Right lobe of liver (tissue), 6 donors: ENCODE data around the gene E2F8. TPM values are rescaled to one million over a fixed set of nuclear protein-coding genes. Genes with fewer than 3 reads are reported as not detected.

ENCODE experiments used
- ATAC-seq, 4 donors: fragments of 200-7000 bp; cut with Tn5 transposase; one replicate each; pipeline ENCODE4 v1.9.1; 2020; ENCODE audit warnings: mild to moderate bottlenecking in 4 of 4, moderate library complexity in 4 of 4
- DNase-seq, 3 donors: peaks; one replicate each; pipeline ENCODE4 v3.0.0-alpha.2; 2020
- H3K27ac ChIP-seq, 3 donors: fragments of 200-600 bp; one replicate each; pipeline ENCODE4 v1.8.0; 2022
- H3K27me3 ChIP-seq, 2 donors: fragments of 200-600 bp; one replicate each; pipeline ENCODE4 v1.8.0; 2022
- H3K36me3 ChIP-seq, 4 donors: fragments of 200-600 bp; sonication (generic) in 1 of 4; one replicate each; pipeline versions ENCODE4 v1.5.1 to v1.8.0; 2017 to 2022; ENCODE audit warnings: control low read depth in 1 of 4
- H3K4me1 ChIP-seq, 4 donors: fragments of 200-600 bp; sonication (generic) in 1 of 4; one replicate each; pipeline versions ENCODE4 v1.5.1 to v1.8.0; 2017 to 2022; ENCODE audit warnings: control low read depth in 1 of 4
- H3K4me3 ChIP-seq, 3 donors: fragments of 200-600 bp; one replicate each; pipeline ENCODE4 v1.8.0; 2022
- H3K9me3 ChIP-seq, 4 donors: fragments of 200-600 bp; sonication (generic) in 1 of 4; one replicate each; pipeline versions ENCODE4 v1.5.1 to v1.8.0; 2017 to 2022; ENCODE audit warnings: control low read depth in 1 of 4
- POLR2A ChIP-seq: fragments of 450-650 bp; IDR thresholded peaks from one replicate; pipeline ENCODE4 v1.6.1; 2017; ENCODE audit warnings: antibody characterized with exemption, mild to moderate bottlenecking
- WGBS: methylation state at CpG from one replicate; pipeline ENCODE4 v1.1.6; 2018; ENCODE audit warnings: low coverage, low lambda C conversion rate; ENCODE audit not compliant: insufficient coverage; ENCODE audit errors: missing lambda C conversion rate; 5-methylcytosine and 5-hydroxymethylcytosine counted together
- intact Hi-C, 2 donors: fragments of 100-400 bp; cut with DNase I; formaldehyde crosslinking; loops; one replicate each; pipeline versions ENCODE4 v1.11.2 to v1.14.1; 2022
- total RNA-seq, 6 experiments: library from RNA; depleted of rRNA in 2 of 6; stranded (reverse); fragments of >200 nt in 2 of 6; fragmentation: NEBNext Ultra II Directional in 3 of 6; extraction: Animal tissue kit (Norgen Biotek cat#: 25700) in 3 of 6; gene quantifications; one replicate each; pipeline versions ENCODE4 v1.1.0 to v1.2.4, GENCODE V29; 2016 to 2023
- TF ChIP-seq, protein P1 (sequence below), 4 donors: fragments of 200-600 bp in 3 of 4; fragments of 450-650 bp in 1 of 4; IDR thresholded peaks; one replicate each; pipeline versions ENCODE4 v1.5.1 to v1.8.0; 2016 to 2022; ENCODE audit warnings: antibody characterized with exemption in 4 of 4, mild to moderate bottlenecking in 2 of 4
- donor health status: DM: no; HTN: yes; CAD: no.
- donor health status: DM: no; HTN: no; CAD: no.
- donor health status: DM: no; HTN: no; CAD: no.
- donor health status: DM: no; HTN: yes; CAD: no.
- donor health status: DM: no; HTN: yes; CAD: no.

E2F8 gene
- total RNA-seq, 6 experiments from 2014 or later, result 0.19 to 2.0 (median 0.49) TPM; not detected in 1

DNA sequence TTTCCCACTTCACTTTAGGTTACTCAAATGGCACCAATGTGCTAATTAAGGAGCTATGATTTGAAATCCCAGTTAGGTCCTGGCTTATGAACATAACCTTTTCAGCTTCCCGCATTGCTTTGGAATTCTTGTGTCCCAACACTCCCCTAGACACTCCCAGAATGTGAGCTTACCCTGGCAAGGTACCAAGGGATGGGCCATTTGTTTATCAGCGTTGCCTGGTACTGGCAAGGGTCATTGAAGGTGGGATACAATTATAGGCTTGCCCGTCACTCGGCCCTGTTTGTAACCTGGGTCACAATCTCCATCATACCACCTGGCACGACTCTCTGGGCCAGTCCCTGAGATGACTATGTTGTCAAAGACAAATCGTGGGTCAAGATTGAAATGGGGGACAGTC is 44.3 kb downstream of the E2F8 start:
- Histone ChIP-seq H3K4me1 (peaks cover 0 to 8% (median 0%) of the 10 kb centered on the region in 4 donors), H3K27me3 (no peaks in the 10 kb centered on the region), H3K36me3 (no peaks in the 10 kb centered on the region), H3K4me3 (no peak overlapping the region), H3K27ac (no peak overlapping the region), H3K9me3 (no peaks in the 10 kb centered on the region)
- TF ChIP-seq POLR2A, result no peak
- TF ChIP-seq, protein P1, sequence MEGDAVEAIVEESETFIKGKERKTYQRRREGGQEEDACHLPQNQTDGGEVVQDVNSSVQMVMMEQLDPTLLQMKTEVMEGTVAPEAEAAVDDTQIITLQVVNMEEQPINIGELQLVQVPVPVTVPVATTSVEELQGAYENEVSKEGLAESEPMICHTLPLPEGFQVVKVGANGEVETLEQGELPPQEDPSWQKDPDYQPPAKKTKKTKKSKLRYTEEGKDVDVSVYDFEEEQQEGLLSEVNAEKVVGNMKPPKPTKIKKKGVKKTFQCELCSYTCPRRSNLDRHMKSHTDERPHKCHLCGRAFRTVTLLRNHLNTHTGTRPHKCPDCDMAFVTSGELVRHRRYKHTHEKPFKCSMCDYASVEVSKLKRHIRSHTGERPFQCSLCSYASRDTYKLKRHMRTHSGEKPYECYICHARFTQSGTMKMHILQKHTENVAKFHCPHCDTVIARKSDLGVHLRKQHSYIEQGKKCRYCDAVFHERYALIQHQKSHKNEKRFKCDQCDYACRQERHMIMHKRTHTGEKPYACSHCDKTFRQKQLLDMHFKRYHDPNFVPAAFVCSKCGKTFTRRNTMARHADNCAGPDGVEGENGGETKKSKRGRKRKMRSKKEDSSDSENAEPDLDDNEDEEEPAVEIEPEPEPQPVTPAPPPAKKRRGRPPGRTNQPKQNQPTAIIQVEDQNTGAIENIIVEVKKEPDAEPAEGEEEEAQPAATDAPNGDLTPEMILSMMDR (IDR thresholded peaks at IDR 0.05), result no peak
- intact Hi-C loops, result no loop called here
- 78% methylated on average over 6 of the region's 6 CpGs for WGBS
- DNase-seq (no peak), ATAC-seq (no peak)

DNA sequence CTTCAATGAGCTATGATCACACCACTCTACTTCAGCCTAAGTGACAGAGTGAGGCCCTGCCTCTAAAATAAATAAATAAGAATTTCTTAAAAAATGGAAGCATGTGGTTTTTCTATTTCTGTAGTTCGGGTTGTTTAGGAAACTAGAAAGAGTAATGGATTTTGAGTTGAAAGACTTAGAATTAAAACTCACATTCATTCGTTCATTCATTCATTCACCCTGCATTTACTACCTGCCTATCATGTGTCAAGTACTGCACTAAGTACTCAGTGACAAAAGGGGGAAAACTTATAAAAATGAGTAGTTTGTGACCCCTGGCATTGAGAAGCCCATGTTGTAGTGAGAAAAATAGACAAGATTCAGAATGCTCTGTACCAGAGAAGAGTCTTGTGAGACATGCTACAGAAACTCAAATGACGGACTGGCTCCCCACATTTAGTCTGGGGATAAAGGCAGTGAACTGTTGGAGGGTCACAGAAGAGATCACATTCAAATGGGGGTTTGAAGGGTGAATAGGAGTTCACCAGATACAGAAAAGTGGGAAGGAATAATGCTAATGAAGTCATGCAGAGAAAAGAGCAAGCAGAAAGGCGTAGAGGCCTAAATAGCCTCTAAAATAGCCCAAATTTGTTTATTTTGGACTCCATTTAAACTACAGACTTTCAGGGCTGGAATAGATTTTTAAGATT is 46.0 kb downstream of the E2F8 start:
- H3K4me3 ChIP-seq, result no peak overlapping the region
- no peak overlapping the region for H3K27ac ChIP-seq
- ATAC-seq, result no peak
- intact Hi-C loops, result no loop called here
- H3K36me3 ChIP-seq, result no peaks in the 10 kb centered on the region
- TF ChIP-seq, protein P1 (IDR thresholded peaks at IDR 0.05), result no peak
- TF ChIP-seq POLR2A, result no peak
- H3K4me1 ChIP-seq, result peaks cover 0 to 8% (median 0%) of the 10 kb centered on the region in 4 donors
- H3K9me3 ChIP-seq, result no peaks in the 10 kb centered on the region
- WGBS, result 73% methylated on average over 3 of the region's 4 CpGs
- no peaks in the 10 kb centered on the region for H3K27me3 ChIP-seq
- DNase-seq, result no peak

DNA sequence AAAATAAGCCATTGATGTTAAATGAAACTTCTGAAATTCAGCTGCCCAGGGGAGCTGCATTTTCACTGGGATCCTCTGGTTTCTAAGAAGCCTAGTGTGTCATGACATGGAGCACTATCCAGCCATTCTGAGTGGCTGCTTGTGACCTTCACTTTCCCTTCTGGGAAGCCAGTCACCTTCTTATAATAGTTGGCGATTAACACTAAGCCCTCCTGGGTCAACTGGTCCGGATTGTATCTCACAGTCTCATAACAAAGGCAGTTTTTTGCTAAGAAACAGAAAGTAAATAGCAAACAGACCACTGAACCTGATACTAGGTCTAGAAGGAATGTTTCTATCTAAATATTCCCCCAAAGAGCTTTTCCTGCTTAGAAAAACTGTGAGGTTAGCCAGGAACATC is 46.8 kb downstream of the E2F8 start:
- DNase-seq (no peak), ATAC-seq (no peak)
- WGBS, result 80% methylated on average over 2 of the region's 2 CpGs
- Histone ChIP-seq H3K4me1 (peaks cover 0 to 8% (median 0%) of the 10 kb centered on the region in 4 donors), H3K4me3 (no peak overlapping the region), H3K27ac (no peak overlapping the region), H3K36me3 (no peaks in the 10 kb centered on the region), H3K9me3 (no peaks in the 10 kb centered on the region), H3K27me3 (no peaks in the 10 kb centered on the region)
- TF ChIP-seq, protein P1 (IDR thresholded peaks at IDR 0.05), result no peak
- no peak for TF ChIP-seq POLR2A
- intact Hi-C loops, result no loop called here

DNA sequence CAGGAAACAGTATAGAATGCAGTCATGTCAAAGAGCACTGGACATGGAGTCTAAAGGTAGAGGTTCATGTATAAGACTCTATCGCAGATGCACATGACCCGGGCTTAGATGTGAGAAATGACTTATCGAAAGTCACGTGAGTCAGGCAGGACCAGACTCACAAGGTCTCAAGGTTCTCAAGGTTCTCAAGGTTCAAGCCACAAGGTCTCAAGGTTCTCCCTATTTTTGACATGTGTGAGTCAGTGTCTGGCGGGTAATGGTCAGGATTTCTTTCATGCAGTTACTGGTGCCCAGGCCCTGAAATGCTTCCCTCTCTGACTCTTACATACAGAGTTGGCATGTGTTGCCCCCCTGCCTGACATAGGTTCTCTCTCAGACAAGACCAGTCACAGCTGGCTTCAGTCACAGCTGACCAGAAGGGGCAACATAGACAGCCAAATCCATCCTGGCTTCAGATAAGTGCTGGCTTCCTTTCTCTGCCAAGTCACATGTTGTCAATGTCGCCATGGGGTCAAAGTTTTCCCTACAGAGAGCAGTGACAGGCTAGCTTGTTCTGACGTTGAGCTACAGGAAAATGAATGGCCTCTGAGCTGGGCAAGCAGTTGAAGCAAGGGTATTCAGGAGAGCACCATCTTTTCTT is 49.1 kb downstream of the E2F8 start:
- DNase-seq (peak; percentile 30 to 84 (median 68)), ATAC-seq (peak; percentile 96 to 98 (median 97))
- peak overlapping the region in 1 of 3 donors; percentile 38 for H3K27ac ChIP-seq
- H3K27me3 ChIP-seq, result no peaks in the 10 kb centered on the region
- intact Hi-C loops, result no loop called here
- 76% methylated on average over 5 of the region's 7 CpGs for WGBS
- H3K36me3 ChIP-seq, result no peaks in the 10 kb centered on the region
- no peak overlapping the region for H3K4me3 ChIP-seq
- H3K4me1 ChIP-seq, result peaks cover 0 to 8% (median 0%) of the 10 kb centered on the region in 4 donors
- no peak for TF ChIP-seq POLR2A
- TF ChIP-seq, protein P1 (IDR thresholded peaks at IDR 0.05), result peak in 2 of 4 donors; percentile 12 to 22
- H3K9me3 ChIP-seq, result no peaks in the 10 kb centered on the region
